GM18505 (cell line): ENCODE results near the gene MRPS5.
A peak's percentile ranks its signal among the peaks of the same experiment; 100 is the strongest.

Experiments
- ATAC-seq: cut with Tn5 transposase; IDR thresholded peaks from one replicate; pipeline ENCODE4 v1.9.1; 2021; ENCODE audit not compliant: unreplicated experiment
- POLR2A ChIP-seq: IDR thresholded peaks from 4 replicates; pipeline ENCODE4 v1.6.1; 2011; ENCODE audit warnings: borderline replicate concordance; ENCODE audit not compliant: insufficient read depth, insufficient read length; ENCODE audit errors: extremely low read depth

MRPS5 gene

GRCh38 chr2:95075440-95076132, 46.0 kb downstream of the MRPS5 start:
- no peak for ATAC-seq

DNA sequence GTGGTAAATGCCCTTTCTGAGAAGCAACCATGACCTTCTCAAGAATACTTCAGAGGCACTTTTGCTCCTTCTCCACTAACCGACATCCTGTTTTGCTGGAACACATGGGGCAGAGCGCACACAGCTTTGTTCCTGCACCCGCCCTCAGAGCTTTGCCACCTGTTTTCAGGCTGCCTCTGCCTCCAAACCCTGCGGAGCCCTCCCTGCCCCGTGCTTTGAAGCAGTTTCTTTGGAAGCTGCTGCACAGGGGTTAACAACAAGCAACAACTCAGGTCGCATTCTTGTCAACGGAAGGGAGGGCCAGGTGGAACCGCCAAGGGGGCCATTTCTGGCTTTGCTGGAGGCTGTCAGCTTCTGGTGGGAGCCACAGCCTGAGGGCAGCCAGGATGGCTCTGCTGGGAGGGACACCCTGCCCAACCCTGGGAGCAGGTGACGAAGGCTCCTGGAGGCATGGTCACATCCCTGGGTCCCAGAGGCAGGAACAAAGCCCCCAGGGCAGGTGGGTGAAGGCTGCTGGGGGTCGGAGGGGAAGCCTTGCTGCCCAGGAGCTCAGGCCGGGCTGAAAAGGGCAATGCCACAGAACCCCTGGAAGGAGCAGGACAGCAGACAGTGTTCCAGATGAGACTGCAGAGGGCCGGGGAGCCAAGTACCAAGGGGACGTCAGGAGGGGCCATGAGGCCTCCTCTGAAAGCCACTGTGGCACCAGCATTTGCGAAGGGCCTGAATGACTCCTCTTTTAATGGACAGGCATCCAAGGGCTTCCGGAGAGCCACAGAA, 46.8 kb downstream of the MRPS5 start:
- TF ChIP-seq POLR2A = no peak
- ATAC-seq = no peak

More at GRCh38 chr2:95075440-95076132, 46.0 kb downstream of the MRPS5 start:
- no peak for TF ChIP-seq POLR2A

DNA sequence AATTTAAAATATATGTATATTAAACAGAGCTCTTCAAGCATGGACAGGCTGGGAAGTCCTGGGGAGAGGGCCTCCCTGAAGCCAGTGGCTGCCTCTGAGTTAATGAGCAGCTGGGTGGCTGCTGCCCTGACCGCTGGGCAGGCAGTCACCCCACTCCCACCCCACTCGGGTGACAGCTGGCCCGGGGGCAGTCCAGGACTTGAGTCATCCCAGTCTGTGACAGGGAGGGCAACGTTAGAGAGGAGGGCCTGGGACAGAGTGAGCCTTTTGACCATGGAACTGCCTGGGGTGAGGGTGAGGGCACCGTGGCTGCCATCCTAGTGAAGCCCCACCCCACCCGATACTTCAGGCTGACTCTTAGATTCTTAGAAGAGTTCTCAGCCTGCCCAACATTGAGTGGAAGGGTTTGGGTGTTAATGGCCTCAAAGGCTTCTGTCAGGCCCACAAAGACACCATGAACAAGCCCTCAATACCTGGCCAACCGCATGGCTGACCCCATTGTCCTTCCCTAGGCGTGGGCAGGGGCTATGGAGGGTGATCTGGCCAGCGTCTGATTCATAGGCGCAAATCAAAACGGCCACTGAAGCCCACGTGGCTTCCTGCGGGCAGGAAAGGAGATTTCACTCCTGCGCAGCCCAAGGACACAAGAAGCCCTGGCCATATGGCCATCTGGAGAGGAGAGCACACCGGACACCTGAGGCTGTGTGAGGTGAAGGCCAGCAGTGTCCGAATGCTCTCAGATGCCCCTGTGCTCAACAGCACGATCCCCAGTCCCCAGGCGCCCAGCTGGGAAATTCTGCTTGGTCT, 47.5 kb downstream of the MRPS5 start:
- no peak for TF ChIP-seq POLR2A
- ATAC-seq = no peak

DNA sequence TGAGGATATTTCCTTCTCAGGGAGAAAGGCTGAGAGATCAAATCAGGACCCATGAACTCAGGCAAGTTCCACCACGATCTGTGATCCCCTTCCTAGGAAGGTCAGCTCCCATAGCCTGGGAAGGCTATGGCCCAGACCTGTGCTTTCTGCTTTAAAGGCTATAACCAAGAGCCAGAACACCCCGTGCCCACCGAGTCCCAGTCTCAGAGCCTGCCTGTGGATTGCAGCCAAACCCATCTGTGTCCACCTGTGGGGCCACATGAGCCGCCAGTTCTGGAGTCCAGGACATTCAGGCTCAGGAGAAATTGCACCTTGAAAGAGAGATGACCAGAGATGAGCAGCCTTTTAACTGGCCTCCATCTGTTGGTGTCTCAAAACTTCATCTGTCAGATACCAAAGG, 49.2 kb downstream of the MRPS5 start:
- TF ChIP-seq POLR2A = no peak
- no peak for ATAC-seq

DNA sequence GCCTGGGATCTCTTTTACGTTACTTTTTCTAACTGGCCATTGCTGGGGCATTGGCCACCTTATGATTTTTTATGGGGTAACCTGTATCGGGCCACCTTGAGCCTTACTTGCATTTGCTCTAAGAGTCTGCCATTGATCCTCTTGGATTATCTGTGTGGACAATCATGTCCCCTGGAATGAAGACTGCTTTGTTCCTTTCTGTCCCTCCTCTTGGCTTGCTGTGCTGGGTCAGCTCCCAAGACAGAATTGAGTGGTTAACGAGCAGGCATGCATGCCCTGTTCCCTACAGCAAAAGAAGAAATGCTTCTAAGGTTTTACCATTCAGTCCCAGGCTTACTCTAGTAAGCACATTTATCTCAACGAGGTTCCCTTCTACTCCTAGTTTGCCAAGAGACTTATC, 49.8 kb downstream of the MRPS5 start:
- ATAC-seq = no peak

DNA sequence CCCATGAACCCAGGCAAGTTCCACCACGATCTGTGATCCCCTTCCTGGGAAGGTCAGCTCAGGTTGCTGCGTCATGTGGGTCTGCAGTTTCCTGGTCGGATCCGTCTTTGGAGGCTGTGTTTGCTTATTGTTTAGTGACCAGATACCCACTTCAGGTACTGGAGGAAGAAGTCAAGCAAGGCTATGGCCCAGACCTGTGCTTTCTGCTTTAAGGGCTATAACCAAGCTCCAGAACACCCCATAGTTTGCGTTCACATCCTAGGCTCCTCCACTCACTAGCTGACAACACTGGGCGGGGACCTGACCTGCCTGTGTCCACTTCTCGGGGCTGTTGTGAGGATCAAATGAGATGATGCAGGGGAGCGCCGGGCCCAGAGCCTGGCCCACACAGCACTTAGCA, 52.1 kb downstream of the MRPS5 start:
- no peak for TF ChIP-seq POLR2A
- no peak for ATAC-seq

More for the DNA sequence above, 49.8 kb downstream of the MRPS5 start:
- no peak for TF ChIP-seq POLR2A

GRCh38 chr2:95068256-95068655, 53.4 kb downstream of the MRPS5 start:
- no peak for TF ChIP-seq POLR2A
- ATAC-seq = no peak

DNA sequence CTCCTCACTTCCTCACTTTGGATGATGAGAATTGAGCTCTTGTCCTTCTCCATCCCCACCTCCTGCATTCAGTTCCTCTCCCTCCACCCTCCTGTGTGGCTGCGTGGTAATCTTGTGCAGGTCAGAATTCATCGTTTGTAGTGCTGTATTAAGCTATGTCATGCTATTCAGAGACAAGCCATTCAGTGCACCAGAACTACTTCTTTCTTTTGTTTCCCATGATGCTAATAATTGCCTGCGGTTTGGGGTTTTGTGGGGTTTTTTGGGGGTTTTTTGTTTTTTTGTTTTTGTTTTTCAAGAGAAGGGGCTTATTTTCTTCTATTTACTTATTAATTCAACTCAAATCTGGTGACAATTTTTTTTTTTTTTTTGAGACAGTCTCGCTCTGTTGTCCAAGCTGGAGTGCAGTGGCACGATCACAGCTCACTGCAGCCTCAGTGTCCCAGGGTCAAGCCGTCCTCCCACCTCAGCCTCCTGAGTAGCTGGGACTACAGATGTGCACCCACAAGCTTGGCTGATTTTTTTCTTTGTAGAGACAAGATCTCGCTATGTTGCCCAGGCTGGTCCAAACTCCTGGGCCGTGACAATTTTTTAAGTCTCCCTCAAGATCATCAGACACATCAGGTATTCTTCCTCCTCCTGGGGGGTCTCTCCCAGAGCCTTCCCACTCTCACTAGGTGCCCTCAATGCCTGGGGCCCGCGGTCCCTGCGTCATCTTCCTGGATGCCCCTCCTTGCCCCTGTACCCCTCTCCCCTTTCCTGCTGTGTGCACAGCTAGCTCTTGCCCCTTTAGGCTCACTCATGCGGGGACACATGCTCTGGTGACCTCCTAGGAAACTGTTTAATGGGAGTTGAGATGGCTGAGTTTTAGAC, 58.3 kb downstream of the MRPS5 start:
- ATAC-seq = peak; percentile 74
- no peak for TF ChIP-seq POLR2A

GRCh38 chr2:95062242-95063085, 59.1 kb downstream of the MRPS5 start:
- TF ChIP-seq POLR2A = no peak
- peak; percentile 21 for ATAC-seq

GRCh38 chr2:95061601-95062183, 59.9 kb downstream of the MRPS5 start:
- no peak for ATAC-seq
- no peak for TF ChIP-seq POLR2A

- no peak for TF ChIP-seq POLR2A
- ATAC-seq = no peak
Observed at GRCh38 chr2:95061119-95061512, 60.5 kb downstream of the MRPS5 start.
